Hematopoietic multipotent progenitor cell (in vitro differentiated cells): ENCODE results near the gene HPN. TPM values are rescaled to one million over a fixed set of nuclear protein-coding genes. Genes with fewer than 3 reads are reported as not detected.
"Not testable (repeated sequence)": the region's sequence is repeated elsewhere in the genome, so short reads cannot be mapped to it uniquely, and the experiment has no call there.

ENCODE experiments used
- DNase-seq, 3 donors: peaks; one replicate each; pipeline ENCODE4 v3.0.0-alpha.2; 2011 to 2015; ENCODE audit warnings: low read depth in 2 of 3, low spot score in 2 of 3
- total RNA-seq: library from RNA; depleted of rRNA; stranded (reverse); fragments of >200 nt; gene quantifications from one replicate; pipeline ENCODE4 v1.2.3, GENCODE V29; 2012

Gene HPN
- total RNA-seq, 1 donor = under 0.01 TPM

GRCh38 chr19:35040826-35041547 is 534 bp upstream of the HPN start:
- peak in 2 of 3 donors; percentile 68 to 70 for DNase-seq

GRCh38 chr19:35042056-35042730 is 672 bp downstream of the HPN start:
- DNase-seq = no peak

GRCh38 chr19:35042954-35043604 is 1.6 kb downstream of the HPN start:
- no peak for DNase-seq

- no peak for DNase-seq
Measured at GRCh38 chr19:35043906-35044305, 2.4 kb downstream of the HPN start.

GRCh38 chr19:35044317-35045117 is 3.0 kb downstream of the HPN start:
- peak; percentile 37 to 73 (median 39) for DNase-seq

- peak in 2 of 3 donors; percentile 92 to 97 for DNase-seq
Measured at GRCh38 chr19:35045667-35046300, 4.3 kb downstream of the HPN start.

GRCh38 chr19:35046461-35046860 is 4.9 kb downstream of the HPN start:
- DNase-seq = no peak

- no peak for DNase-seq
Measured at GRCh38 chr19:35048911-35049411, 7.4 kb downstream of the HPN start.

- no peak for DNase-seq
Measured at GRCh38 chr19:35049456-35049855, 7.9 kb downstream of the HPN start.

GRCh38 chr19:35050662-35051061 is 9.1 kb downstream of the HPN start:
- DNase-seq = not testable (repeated sequence)

- DNase-seq = not testable (repeated sequence)
Measured at GRCh38 chr19:35051268-35051667, 9.7 kb downstream of the HPN start.

GRCh38 chr19:35051796-35052195 is 10.3 kb downstream of the HPN start:
- DNase-seq = no peak

- DNase-seq = no peak
Measured at GRCh38 chr19:35052599-35053190, 11.2 kb downstream of the HPN start.

GRCh38 chr19:35053667-35054293 is 12.3 kb downstream of the HPN start:
- no peak for DNase-seq

- no peak for DNase-seq
Measured at GRCh38 chr19:35054626-35055025, 13.1 kb downstream of the HPN start.

- peak in 2 of 3 donors; percentile 38 to 40 for DNase-seq
Measured at GRCh38 chr19:35055715-35056179, 14.2 kb downstream of the HPN start.

GRCh38 chr19:35056513-35057063 is 15.1 kb downstream of the HPN start:
- no peak for DNase-seq

GRCh38 chr19:35058370-35058769 is 16.8 kb downstream of the HPN start:
- DNase-seq = no peak
